GM12873 (cell line): ENCODE data around the gene ALS2.

Experiments
- TF ChIP-seq, protein P1 (sequence below): IDR thresholded peaks from 2 replicates; pipeline ENCODE4 v1.5.1; 2012; ENCODE audit warnings: low read depth, mild to moderate bottlenecking, moderate library complexity, low read length, control low read depth; ENCODE audit not compliant: insufficient read depth; ENCODE audit errors: missing control alignments

The ALS2 gene

DNA sequence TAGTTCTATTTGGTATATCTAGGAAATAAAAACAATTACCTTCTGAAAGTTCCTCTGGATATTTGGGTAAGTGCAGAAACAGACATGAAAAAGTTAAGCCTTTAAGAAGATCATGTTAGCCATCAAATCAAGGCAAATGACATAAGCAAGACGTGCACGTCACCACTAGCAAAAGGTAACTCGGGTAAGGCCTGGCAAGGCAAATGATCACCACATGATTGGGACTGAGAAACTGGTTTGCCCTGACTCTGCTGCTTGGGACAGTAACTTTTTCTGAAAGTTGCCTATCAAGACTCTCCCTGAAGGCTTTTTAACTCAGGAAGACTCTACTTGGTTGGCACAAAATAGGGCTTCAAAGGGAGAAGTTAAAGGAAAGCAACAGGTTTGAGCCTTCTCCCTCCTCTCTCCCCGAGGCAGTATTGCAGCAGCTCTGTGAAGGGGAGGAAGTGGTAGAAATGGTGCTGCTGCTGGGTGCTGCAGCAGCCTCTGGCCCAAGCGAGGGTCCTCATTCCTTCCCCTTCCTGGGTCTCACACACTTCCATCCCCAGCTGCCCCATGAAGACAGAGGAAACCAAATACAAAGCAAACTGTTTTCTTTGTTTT is 120.3 kb downstream of the ALS2 start:
- TF ChIP-seq, protein P1, sequence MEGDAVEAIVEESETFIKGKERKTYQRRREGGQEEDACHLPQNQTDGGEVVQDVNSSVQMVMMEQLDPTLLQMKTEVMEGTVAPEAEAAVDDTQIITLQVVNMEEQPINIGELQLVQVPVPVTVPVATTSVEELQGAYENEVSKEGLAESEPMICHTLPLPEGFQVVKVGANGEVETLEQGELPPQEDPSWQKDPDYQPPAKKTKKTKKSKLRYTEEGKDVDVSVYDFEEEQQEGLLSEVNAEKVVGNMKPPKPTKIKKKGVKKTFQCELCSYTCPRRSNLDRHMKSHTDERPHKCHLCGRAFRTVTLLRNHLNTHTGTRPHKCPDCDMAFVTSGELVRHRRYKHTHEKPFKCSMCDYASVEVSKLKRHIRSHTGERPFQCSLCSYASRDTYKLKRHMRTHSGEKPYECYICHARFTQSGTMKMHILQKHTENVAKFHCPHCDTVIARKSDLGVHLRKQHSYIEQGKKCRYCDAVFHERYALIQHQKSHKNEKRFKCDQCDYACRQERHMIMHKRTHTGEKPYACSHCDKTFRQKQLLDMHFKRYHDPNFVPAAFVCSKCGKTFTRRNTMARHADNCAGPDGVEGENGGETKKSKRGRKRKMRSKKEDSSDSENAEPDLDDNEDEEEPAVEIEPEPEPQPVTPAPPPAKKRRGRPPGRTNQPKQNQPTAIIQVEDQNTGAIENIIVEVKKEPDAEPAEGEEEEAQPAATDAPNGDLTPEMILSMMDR, result no peak

DNA sequence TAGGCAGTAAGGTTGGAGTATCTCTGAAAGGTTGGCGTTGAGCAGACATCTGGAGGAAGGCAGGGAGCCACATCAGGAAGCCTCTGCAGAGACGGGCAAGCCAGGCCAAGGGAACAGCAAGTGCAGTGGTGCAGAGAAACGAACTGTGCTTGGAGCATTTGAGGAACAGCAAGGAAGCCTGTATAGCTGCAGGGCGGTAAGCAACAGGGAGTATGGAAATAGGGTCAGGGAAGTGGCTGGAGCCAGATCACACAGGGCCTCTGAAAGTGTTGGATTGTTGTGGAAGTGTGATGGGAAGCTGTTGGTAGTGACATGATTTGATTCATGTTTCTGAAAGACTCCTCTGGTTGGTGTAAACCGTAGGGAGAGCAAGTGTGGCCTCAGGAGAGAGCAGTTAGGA is 124.0 kb downstream of the ALS2 start:
- TF ChIP-seq, protein P1, result no peak

DNA sequence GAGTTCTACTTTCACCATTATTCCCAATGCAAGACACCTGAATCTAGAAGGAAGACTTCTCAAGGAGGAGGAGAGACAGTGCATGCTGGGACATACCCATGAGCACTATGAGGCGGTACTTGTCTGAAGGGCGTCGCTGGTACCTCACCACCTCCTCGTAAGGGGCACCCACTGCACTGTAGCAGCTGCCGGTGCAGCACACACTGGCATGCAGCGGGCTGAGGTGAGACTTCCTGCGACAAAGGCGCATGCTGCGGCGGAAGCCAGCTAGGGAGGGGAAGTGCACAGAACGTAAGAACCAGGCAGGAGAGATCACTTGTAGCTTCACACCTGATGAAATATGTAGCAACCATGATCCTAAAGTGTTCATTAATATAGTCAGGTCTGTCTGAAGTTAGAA is 124.6 kb downstream of the ALS2 start:
- TF ChIP-seq, protein P1, result no peak

DNA sequence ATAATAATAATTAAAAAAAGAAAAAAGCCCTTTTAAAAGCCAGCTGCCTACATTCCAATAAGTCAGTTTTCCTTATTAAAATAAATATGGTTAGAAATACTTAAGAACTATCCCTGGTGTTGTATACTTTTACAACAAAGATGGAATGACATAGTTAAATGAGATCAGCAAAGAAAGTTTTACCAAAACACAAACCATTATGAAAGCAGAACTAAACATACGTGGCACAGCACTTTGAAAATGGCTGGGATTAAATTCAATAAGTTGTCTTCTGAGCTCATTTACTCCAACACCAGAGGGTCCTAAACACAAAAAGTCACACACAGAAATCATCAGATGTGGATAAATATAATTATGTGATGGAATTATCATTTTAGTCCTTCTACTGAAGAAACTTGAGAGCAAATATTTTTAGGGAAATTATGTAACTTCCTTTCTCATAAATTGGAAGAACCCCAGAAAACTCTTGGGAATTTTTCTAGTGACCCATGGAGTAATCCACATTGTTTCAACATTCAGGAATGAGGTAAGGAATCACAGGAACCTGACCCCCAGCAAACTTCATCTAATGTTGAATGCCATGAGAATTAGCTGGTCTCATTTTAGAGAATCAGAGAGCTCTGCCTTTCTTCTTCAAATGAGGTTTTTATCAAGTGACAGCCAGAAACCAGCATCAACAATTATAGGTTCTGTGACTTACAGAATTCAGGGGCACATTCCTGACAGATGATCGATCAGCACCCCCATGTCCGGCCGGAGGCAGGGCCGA is 125.9 kb downstream of the ALS2 start:
- TF ChIP-seq, protein P1, result no peak

DNA sequence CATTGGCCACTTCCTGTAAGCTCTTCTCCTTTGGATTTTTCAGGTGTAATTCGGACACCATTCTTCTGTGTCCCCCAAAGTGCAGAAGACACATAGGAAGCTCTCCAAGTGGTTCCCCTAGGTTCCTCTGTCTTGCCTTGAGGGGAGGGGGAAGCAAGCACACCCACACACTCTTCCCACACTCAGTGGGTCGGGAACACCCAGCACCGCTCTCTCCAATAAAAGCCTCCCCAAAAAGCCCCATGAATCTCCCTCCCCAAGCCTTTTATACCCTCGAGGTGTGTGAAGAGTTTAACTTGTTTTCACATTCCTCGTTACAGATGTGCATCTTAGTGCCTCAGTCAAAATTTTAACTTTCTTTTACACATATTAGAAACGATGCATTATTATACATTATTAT is 127.5 kb downstream of the ALS2 start:
- TF ChIP-seq, protein P1, result no peak
